ENCODE results near the gene CUBN.

DNA sequence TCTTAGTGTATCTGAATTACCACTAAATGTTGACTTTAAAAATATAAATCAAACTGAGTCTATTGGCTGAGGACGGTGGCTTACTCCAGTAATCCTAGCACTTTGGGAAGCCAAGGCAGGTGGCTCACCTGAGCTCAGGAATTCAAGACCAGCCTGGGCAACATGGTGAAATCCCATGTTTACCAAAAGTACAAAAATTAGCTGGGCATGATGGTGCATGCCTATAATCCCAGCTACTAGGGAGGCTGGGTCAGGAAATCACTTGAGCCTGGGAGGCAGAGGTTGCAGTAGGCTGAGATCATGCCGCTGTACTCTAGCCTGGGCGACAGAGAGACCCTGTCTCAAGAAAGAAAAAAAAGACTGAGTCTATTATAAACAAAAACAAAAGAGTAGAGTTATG lies 205.9 kb downstream of the CUBN start:
- no peak for TF ChIP-seq ZBTB8A (CRISPR knock-in tag; IDR thresholded peaks at IDR 0.05; ENCODE audit: borderline replicate concordance, low read depth)
- TF ChIP-seq, protein P1, sequence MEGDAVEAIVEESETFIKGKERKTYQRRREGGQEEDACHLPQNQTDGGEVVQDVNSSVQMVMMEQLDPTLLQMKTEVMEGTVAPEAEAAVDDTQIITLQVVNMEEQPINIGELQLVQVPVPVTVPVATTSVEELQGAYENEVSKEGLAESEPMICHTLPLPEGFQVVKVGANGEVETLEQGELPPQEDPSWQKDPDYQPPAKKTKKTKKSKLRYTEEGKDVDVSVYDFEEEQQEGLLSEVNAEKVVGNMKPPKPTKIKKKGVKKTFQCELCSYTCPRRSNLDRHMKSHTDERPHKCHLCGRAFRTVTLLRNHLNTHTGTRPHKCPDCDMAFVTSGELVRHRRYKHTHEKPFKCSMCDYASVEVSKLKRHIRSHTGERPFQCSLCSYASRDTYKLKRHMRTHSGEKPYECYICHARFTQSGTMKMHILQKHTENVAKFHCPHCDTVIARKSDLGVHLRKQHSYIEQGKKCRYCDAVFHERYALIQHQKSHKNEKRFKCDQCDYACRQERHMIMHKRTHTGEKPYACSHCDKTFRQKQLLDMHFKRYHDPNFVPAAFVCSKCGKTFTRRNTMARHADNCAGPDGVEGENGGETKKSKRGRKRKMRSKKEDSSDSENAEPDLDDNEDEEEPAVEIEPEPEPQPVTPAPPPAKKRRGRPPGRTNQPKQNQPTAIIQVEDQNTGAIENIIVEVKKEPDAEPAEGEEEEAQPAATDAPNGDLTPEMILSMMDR (CRISPR knock-in tag; IDR thresholded peaks at IDR 0.05), result no peak
